HG02973 (cell line): ENCODE measurements around the gene ITM2C.

ENCODE experiments used
- ATAC-seq: cut with Tn5 transposase; IDR thresholded peaks from one replicate; pipeline ENCODE4 v1.9.1; 2021; ENCODE audit warnings: moderate library complexity; ENCODE audit not compliant: unreplicated experiment

The ITM2C gene, protein sequence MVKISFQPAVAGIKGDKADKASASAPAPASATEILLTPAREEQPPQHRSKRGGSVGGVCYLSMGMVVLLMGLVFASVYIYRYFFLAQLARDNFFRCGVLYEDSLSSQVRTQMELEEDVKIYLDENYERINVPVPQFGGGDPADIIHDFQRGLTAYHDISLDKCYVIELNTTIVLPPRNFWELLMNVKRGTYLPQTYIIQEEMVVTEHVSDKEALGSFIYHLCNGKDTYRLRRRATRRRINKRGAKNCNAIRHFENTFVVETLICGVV

DNA sequence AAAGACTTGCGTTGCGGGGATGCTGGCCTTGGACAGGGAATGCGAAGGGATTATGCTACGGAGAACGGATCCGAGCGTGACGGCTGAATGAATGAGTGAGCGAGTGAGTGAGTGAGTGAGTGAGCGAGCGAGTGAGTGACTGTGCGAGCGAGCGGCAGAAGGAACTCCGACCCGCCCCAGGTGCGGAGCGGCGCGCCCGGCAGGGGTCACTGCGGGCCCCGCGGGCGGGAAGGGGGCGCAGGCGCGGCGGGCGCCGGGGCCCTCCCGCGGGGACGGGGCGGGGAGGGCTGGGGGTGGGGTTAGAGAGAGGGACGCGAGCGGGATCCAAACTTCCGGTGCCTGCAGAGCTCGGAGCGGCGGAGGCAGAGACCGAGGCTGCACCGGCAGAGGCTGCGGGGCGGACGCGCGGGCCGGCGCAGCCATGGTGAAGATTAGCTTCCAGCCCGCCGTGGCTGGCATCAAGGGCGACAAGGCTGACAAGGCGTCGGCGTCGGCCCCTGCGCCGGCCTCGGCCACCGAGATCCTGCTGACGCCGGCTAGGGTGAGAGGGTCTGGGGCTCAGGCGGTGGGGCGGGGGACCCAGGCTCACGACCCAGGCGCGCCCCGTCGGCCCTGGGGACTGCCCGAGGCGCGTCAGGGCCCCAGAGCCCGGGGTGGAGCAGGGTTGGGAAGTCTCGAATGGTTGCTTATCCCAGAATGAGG lies at the start of gene ITM2C:
TSS of gene ITM2C (plus strand) at position 338 of the 702 bp plus-strand sequence. CDS start at position 422, 84 bp downstream.
- peak; percentile 65 for ATAC-seq

- no peak for ATAC-seq
These were observed 49.7 kb upstream of the ITM2C start for GRCh38 chr2:230815088-230815487.

DNA sequence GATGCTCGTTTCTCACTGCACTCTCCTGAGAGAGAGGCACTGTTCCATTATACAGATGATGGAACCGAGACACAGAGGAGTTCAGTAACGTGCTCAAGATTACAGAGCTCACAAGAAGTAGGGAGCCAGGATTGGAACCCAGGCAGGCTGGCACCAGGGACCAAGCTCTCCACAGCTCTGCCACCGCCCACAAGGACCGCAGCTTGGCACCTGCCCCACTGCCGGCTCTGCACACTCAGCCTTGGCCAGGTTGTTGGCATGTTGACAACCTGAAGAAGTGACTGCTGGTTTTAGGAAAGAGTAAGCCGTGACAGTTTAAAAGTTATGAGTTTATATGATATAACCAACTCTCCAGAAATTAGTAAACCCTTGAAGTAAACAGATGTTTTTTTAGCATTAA lies 48.0 kb upstream of the ITM2C start:
- ATAC-seq, result no peak

DNA sequence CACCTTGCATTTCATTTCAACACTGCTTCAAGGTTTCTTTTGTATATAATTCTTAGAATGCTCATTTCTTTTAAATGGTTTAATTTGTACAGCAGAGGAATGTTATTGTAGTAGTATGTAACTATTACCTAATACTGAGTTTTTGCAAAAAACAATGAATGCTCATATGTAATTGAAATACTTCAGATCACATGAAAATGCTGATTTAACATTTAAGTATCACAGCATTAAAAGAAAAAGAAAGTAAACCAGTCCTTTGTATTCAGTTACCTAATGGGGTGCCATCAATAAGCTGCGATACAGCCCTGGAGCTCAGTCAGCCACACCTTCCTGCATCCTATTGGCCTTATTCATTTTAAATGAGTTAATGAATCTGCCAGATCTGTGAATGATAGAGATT lies 45.3 kb upstream of the ITM2C start:
- no peak for ATAC-seq

GRCh38 chr2:230821261-230821990 lies 43.3 kb upstream of the ITM2C start:
- no peak for ATAC-seq

- no peak for ATAC-seq
These were observed 42.7 kb upstream of the ITM2C start for GRCh38 chr2:230821991-230822520.

- ATAC-seq, result no peak
These were observed 41.3 kb upstream of the ITM2C start for GRCh38 chr2:230823264-230823964.

- peak; percentile 62 for ATAC-seq
These were observed 40.2 kb upstream of the ITM2C start for GRCh38 chr2:230824406-230824978.

DNA sequence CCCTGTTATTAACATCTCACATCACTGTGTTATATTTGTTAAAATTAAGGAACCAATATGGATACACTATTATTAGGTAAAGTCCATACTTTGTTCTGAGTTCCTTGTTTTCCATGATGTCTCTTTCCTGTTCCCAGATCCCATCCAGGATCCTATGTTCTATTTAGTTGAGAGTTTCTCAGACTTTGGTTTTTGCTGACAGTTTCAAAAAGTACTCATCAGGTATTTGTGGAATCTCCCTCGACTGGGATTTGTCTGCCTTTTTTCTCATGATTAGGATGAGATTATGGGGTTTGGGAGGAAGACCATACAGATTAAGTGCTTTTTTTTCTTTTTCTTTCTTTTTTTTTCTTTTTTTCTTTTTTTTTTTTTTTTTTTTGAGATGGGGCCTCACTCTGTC lies 39.4 kb upstream of the ITM2C start:
- no peak for ATAC-seq

DNA sequence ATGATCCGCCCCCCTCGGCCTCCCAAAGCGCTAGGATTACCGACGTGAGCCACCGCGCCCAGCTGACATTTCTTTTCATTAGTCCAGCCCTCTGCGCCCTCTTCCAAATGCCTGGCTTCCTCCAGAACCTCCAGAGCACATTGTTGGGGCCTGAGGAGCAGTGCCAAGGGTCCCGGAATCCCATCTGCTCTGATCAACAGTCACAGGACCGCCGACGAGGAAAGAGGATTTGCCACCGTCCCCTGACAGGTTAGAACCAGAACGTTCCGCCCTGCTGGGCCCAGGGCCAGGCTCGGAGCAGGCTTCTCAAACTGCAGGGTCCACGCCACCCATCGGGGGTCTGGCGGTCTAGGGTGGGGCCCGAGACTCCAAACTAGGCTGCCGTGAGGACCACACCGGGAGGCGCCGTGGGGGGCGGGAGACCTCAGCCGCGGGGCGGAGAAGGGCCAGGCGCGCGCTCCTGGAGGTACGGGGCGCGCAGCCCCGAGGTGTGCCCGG lies 36.9 kb upstream of the ITM2C start:
- no peak for ATAC-seq

- no peak for ATAC-seq
These were observed 36.3 kb upstream of the ITM2C start for GRCh38 chr2:230828272-230828961.

- ATAC-seq, result no peak
These were observed 35.4 kb upstream of the ITM2C start for GRCh38 chr2:230829293-230829692.

DNA sequence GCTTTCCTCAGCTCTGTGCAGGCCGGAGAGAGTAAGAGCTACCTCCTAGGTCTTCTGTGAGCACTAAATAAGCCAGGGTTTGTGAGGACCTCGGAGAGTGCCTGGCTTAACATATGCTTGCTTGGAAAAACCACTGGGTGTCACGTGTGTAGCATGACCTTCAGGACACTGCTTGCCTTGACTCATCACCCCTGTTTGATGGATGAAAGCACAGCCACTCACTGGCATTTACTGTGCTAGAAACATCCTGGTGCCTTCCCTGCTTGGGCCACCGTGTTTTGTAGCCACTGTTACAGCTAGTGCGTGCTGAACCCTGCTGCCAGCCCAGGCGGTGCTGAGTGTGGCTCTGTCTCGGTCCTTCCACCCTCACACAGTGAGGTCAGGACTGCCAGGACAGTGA lies 34.8 kb upstream of the ITM2C start:
- ATAC-seq, result no peak

GRCh38 chr2:230830428-230830827 lies 34.3 kb upstream of the ITM2C start:
- no peak for ATAC-seq

DNA sequence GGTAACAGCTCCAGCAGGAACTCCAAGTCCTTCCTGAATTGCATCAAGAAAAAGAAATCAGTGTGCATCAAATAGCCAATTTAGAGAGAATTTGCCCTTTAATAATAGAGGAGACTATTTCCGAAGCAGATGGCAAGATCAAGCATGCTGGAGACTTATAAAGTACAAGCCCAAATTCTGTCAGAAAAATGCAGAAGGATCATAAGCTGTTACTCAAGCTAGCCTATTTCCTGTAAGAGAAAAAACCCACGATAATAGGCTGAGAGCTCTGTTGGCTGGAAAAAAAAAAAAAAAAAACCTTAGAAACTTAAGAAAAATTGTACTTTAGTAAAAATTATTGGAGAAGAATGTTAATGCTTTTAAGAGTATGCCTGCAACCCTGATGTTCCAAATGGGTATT lies 24.4 kb upstream of the ITM2C start:
- ATAC-seq, result no peak

DNA sequence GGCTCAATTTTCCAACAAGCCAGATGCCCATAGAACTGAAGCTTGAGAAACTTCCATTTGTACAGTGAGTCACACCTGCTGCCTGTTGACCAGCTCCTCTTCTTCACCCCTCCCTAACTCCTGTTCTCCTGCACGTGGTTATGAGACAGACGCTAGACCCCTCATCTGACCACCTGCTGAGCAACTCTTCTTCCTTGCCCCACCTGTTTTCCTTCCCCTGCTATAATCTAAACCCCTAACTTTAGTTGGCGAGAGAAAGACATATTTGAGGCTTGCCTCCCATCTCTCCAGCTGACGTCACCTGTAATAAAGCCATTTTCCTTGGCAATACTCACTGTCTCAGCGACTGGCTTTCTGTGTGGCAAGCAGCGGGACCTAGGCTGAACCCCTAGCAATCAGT lies 22.3 kb upstream of the ITM2C start:
- ATAC-seq, result no peak

DNA sequence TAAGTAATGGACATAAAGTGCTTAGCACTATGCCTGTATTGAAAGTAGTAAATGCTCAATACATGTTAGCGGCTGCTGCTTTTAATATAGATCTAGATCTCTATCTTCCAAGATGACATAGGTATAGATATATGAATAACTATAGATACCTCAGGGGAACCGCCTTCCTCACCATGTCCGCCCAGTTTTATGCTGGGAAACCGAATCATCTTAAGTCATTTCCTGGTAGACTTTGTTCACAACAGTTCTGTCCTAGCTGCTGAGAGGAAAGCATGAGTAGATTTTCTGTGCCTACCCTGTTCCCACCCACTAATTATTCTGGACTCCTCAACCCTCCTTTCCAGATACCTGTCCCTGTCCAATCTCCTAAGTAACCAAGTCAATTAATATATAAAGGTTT lies 21.6 kb upstream of the ITM2C start:
- no peak for ATAC-seq

GRCh38 chr2:230846360-230846759 lies 18.4 kb upstream of the ITM2C start:
- no peak for ATAC-seq

- ATAC-seq, result peak; percentile 85
These were observed 16.8 kb upstream of the ITM2C start for GRCh38 chr2:230847883-230848388.
